ENCODE data around the gene TGIF1.

DNA sequence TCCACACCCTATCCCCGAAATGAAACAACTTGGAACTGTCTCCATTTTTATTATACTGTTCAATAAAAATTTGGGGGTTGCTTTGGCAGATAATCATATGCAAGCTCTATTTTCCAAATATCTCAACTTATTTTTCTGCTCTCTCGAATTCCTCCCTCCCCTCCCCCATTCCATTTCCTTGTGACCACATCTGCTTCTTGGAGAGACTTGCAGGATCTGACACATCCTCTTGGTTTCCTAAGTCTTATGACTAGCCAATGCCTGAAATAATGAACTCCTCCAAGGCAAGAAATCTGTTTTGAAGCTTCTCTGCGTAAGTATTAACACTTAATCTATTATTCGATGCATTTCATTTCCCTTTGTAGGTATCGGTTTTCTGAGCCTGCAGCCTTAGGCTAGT, 16.1 kb downstream of the TGIF1 start:
- TF ChIP-seq MXI1 (IDR thresholded peaks at IDR 0.05; ENCODE audit: borderline replicate concordance, low read depth, low read length), result no peak
- 0 out of 2 replicates have a peak, but pooled peaks have one; percentile 4 for TF ChIP-seq RAD21 (IDR thresholded peaks at IDR 0.05; ENCODE audit: low read length)
- no peak for TF ChIP-seq POLR2A (IDR thresholded peaks at IDR 0.05; ENCODE audit: low read depth, low read length)
- TF ChIP-seq, protein P1, sequence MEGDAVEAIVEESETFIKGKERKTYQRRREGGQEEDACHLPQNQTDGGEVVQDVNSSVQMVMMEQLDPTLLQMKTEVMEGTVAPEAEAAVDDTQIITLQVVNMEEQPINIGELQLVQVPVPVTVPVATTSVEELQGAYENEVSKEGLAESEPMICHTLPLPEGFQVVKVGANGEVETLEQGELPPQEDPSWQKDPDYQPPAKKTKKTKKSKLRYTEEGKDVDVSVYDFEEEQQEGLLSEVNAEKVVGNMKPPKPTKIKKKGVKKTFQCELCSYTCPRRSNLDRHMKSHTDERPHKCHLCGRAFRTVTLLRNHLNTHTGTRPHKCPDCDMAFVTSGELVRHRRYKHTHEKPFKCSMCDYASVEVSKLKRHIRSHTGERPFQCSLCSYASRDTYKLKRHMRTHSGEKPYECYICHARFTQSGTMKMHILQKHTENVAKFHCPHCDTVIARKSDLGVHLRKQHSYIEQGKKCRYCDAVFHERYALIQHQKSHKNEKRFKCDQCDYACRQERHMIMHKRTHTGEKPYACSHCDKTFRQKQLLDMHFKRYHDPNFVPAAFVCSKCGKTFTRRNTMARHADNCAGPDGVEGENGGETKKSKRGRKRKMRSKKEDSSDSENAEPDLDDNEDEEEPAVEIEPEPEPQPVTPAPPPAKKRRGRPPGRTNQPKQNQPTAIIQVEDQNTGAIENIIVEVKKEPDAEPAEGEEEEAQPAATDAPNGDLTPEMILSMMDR (conservative IDR thresholded peaks at IDR 0.05; ENCODE audit: low read depth, low read length), result no peak
- no peak for TF ChIP-seq SMC3 (IDR thresholded peaks at IDR 0.05; ENCODE audit: low read depth, low read length)
- peak; percentile 58; the same call in 1 of the 2 replicates for TF ChIP-seq CEBPB (IDR thresholded peaks at IDR 0.05; ENCODE audit: low read depth, low read length)
- no peak for TF ChIP-seq NFE2L2 (IDR thresholded peaks at IDR 0.05; ENCODE audit: low read depth, low read length)
- no peak for TF ChIP-seq RFX5 (IDR thresholded peaks at IDR 0.05; ENCODE audit: low read depth, low read length)
- TF ChIP-seq RCOR1 (IDR thresholded peaks at IDR 0.05; ENCODE audit: insufficient replicate concordance, low read length), result no peak
- no peak for TF ChIP-seq FOS (IDR thresholded peaks at IDR 0.05; ENCODE audit: low read depth, low read length)
- no peak for TF ChIP-seq MAZ (IDR thresholded peaks at IDR 0.05; ENCODE audit: borderline replicate concordance, low read depth, low read length)

Measured in IMR-90 (cell line).